GM21619 (cell line): ENCODE results near the gene PITPNC1.
A peak's percentile ranks its signal among the peaks of the same experiment; 100 is the strongest.
"Not testable (repeated sequence)": the region's sequence is repeated elsewhere in the genome, so short reads cannot be mapped to it uniquely, and the experiment has no call there.

Experiments used
- ATAC-seq: cut with Tn5 transposase; IDR thresholded peaks from one replicate; pipeline ENCODE4 v1.9.1; 2021; ENCODE audit not compliant: unreplicated experiment

Gene PITPNC1

DNA sequence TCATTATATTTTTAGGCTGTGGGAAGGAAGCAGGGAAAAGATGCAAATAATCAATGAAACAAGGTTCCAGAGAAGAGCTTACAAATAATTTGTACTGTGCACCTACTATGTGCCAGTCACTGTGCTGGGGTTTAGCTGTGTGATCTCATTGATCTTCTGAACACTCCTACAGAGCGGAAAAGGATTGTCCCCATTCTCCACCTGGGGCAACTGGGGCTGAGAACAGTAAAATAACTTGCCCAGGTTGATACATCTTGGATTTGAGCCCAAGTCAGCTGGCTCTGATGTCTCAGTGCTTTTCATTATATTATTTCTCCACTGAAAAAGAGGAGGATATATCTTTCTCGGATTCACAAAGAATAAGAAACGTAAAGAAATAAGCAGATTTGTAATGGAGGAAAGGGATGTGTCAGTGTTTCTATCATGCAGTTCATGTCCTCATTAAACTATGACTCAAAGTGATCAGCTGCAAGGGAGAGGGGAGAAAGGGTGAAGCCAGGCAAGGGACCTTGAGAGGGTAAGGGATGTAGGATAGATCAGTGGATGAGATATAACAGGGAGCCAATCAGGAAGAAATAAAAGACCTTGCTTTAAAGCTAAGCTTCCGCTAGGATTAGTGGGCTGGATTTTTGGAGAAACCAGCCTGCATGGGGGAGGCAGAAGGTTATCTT, 197.0 kb downstream of the PITPNC1 start:
- ATAC-seq: peak; percentile 11

- peak; percentile 30 for ATAC-seq
Observed at GRCh38 chr17:67574658-67575293, 197.7 kb downstream of the PITPNC1 start.

DNA sequence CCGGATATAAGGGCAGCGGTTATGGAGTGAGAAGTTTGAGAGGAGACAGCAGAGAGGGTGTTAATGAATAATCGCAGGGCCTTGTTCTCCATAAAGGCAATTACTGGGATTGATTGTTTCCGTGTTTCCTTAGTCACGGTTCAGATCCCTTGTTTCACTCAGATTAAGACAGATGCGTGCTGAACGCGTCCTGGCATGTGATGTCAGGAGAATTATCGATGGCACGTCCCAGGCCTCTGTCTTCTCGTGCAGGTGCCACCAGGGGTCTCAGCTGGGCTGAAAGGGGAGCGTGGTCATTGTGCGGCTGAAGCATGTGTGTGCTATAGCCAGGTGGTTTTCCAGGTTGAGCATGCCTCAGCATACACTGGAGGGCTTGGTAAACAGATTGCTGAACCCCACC, 198.2 kb downstream of the PITPNC1 start:
- no peak for ATAC-seq

- no peak for ATAC-seq
Observed at GRCh38 chr17:67576471-67577115, 199.5 kb downstream of the PITPNC1 start.

DNA sequence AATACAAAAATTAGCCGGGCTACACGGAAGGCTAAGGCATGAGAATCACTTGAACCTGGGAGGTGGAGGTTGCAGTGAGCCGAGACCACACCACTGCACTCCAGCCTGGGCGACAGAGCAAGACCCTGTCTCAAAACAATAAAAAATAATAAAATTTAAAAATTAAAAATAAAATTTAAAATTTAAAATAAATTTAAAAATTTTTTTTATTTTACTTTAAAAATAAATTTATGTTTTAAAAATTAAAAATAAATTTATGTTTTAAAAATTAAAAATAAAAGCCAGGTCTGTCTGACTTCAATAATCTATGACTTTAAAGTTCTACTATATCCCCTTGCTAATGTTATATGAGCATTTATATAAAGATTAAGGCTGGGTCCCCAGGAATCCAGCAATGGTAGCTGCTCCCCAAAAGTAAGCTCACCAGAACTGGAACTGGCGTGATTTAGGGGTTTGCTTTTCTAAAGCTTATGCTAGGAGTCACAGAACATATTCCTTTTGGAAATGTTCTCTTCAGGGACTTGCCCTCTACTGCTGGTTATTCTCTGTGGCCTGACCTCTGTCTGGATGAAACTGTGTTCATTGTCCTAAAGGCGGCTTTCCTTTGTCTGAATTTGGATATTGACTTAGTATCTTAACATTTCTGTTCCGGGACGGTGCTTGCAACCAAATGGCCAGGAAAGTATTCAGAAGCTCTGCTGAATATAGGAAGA, 200.5 kb downstream of the PITPNC1 start:
- ATAC-seq: no peak

DNA sequence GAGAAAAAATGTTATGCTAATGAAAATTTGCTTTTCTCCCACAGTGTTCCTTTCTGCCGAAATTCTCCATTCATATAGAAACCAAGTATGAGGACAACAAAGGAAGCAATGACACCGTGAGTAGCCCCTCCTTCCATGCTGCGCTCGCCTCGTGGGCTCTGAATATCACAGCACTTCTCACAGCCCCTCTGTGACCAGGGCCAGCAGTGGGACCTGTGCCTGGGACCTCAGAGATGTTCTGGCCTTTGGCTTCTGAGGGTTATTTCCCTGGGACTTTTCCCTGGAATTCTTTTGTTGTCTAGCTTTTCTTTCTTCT, 201.0 kb downstream of the PITPNC1 start:
- ATAC-seq: no peak

- ATAC-seq: not testable (repeated sequence)
Observed at GRCh38 chr17:67578679-67579405, 201.8 kb downstream of the PITPNC1 start.

DNA sequence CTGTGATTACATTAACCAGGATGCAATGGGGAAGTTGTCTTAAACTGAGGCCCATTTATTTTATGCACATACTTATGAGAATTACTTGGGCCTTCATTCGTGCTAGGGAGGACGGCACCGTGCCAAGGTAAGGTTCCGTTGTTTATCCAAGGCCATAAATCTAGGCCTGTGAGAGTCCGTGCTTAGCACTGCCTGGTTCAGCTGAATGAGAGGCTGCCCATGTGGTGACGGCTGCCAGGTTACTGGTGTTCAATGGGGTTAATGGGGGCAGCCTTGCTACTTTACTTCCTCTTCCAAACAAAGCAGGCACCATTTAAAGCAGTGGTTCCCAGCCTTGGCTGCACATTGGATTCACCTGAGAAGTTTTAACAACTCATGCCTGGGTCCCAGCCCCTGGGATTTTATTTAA, 205.6 kb downstream of the PITPNC1 start:
- ATAC-seq: no peak

DNA sequence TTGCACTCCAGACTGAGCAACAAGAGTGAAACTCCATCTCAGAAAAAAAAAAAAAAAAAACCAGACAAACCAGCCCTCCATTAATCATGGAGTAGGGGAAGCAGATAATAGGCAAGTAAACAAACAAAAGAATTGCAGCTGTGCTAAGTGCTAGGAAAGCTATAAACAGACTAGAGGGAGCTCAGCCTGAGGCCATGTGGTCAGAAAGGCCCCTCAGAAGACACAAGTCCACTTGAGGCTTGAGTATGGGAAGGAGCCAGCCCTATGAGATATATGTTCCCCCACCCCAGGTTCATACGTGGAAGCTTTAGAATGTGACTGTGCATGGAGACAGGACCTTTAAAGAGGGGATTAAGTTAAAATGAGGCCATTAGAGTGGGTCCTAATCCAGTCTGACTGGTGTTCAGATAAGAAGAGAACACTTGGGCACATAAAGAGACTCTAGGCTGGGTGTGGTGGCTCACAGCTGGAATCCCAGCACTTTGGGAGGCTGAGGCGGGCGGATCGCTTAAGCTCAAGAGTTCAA, 208.1 kb downstream of the PITPNC1 start:
- no peak for ATAC-seq

- ATAC-seq: no peak
Observed at GRCh38 chr17:67588326-67588725, 211.2 kb downstream of the PITPNC1 start.

DNA sequence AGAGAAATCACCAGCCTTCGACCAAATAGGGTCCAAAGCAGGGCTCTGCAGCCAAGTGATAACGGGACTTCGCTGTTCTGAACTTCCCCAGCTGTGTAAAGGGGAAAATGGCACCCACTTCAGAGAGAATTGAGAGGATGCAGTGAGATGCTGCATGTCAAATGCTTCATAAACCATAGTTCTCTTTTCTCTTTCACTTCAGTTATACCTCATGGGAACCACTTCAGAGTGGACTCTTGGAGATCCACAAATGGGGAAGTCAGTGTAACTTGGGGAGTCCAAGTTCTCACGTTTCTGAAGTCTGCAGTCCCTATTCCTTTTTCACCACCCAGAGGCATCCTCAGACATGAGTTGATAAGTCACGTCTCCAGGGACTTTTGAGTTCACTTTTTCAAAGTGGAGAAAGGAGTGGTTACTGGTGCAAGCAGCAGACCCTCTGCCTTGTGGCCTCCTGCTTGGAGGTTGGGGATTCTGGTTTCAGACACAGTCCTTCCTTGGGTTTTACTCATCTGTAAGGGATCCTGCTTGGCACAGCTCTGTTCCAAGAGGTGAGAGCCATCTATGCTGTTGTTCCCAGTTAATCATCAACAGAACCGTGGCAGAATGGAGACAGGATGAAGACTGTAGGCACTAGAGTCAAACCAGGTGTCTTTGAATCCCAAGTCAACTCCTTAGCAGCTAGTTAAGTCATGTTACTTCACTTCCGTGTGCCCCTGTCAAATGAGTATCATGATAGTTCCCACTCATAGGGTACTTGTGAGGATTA, 217.2 kb downstream of the PITPNC1 start:
- ATAC-seq: peak; percentile 81

DNA sequence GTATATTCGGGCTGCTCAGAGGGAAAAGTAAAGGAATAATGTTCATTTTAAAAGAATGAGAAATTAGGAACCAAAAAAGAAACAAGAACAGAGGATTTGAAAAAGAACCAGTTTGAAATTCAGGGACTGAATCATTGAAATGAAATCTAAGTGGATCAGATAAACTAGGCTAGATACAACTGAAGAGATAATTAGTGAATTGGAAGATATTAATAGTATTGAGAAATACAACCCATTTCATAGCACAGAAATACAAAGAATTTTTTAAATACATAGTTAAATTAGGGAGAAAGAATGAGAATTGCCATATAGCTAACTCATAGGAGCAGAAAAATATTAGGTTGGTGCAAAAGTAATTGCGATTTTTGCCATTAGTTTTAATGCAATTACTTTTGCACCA, 223.3 kb downstream of the PITPNC1 start:
- ATAC-seq: no peak

- no peak for ATAC-seq
Observed at GRCh38 chr17:67601897-67602296, 224.8 kb downstream of the PITPNC1 start.

DNA sequence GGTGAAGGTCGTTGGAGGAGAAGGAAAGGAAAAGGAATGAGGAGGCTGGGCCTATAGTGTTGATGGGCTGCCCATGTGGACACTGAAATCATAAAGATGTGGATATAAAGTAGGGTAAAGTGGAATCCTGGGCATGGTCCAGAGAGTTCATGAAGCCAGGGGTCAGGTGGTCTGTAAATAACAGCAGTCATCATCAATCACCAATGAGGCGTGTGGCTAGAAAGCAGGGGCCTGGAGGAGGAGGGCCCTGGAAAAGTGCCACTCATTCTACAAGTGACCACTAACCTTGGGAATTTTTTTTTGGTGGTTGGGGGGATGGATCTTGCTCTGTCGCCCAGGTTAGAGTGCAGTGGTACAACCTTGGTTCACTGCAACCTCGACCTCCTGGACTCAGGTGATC, 225.4 kb downstream of the PITPNC1 start:
- no peak for ATAC-seq

GRCh38 chr17:67602974-67603373, 225.9 kb downstream of the PITPNC1 start:
- no peak for ATAC-seq

- no peak for ATAC-seq
Observed at GRCh38 chr17:67605256-67605912, 228.3 kb downstream of the PITPNC1 start.

- ATAC-seq: no peak
Observed at GRCh38 chr17:67606471-67606870, 229.4 kb downstream of the PITPNC1 start.

DNA sequence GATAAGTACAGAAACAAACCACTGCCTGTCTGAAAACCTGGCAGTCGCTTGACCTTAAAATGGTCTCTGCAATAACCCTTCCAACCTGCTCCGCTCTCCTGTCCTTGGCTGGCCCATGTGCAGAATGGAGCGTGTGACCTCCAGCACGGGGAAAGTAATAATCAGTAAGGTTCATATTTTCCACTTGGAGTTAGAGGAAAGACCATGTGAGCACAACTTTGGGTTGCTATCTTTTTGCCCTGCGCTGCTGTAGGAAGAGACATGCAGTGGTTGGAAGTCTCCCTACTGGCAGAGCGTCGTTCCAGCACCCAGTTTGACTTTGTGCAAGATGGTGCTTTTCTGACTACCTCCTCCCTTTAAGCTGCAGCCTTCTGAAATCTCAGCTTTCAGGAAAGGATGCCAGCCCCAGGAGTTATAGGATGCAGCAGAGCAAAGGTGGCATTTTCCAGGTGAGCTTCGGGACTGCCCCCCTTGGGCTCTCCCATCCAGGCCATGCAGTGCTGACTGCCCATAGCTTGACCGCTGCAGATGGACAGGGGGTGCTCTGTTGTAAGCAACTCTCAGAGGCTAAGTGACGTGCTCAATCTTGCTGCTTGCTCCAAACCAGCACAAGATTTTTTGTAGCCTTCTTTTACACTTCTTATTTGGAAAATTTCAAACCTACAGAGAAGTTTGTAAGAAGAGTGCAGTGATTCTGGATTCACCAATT, 230.0 kb downstream of the PITPNC1 start:
- ATAC-seq: no peak

- ATAC-seq: no peak
Observed at GRCh38 chr17:67610061-67610460, 233.0 kb downstream of the PITPNC1 start.
